Gastroesophageal sphincter (tissue), 3 donors: ENCODE measurements around the gene TRMU.

ENCODE experiments used
- POLR2A ChIP-seq, 2 donors: fragments of 450-650 bp; IDR thresholded peaks; one replicate each; pipeline ENCODE4 v1.6.1; 2017; ENCODE audit warnings: antibody characterized with exemption in 2 of 2, mild to moderate bottlenecking in 2 of 2, moderate library complexity in 1 of 2
- POLR2AphosphoS5 ChIP-seq: sonication (generic); formaldehyde crosslinking; IDR thresholded peaks from one replicate; pipeline ENCODE4 v1.6.1; 2017; ENCODE audit warnings: antibody characterized with exemption
- TF ChIP-seq, protein P1 (sequence below), 4 experiments: fragments of 200-600 bp in 2 of 4; fragments of 450-650 bp in 2 of 4; sonication (generic) in 1 of 4; IDR thresholded peaks; one replicate each; pipeline ENCODE4 v1.5.1; 2017 to 2019; ENCODE audit warnings: antibody characterized with exemption in 4 of 4, mild to moderate bottlenecking in 2 of 4, moderate library complexity in 2 of 4

DNA sequence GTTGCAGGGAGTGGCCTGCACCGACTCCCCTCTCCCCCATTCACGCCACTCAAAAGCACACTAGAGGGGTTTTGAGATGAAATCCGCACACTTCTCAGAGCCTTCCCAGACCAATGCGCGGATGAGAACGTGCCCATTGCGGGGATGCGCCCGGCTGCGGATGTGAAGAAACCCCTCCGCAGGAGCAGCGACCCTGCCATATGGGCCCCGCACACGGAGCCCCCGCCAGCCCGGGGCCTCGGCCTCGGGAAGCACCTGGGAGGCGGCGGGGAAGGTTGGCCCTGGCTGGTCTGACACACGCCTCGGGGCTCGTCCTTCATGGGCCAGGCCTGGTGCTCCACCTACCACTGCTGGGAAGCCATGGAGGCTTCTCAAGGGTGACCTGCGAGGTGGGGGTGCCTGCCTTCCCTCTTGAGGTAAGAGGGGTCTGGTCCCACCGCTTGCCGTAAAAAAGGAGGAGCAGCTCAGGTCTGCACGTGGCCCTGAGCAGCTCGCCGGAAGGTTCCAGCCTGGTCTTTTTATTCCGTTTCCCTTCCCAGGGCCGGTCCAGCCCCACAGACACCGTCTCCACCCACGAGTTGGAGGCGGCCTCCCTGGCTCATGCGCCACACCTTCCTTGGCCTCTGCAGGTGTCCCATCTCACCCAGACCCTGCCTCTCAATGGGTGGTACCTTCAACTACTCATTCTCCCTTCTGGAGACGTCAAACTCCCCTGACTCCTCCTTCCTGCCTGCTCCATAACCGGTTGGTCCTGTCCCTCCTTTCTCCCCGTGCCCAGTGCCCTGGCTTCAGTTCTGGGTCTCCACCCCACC lies 39.4 kb downstream of the TRMU start:
- TF ChIP-seq, protein P1, sequence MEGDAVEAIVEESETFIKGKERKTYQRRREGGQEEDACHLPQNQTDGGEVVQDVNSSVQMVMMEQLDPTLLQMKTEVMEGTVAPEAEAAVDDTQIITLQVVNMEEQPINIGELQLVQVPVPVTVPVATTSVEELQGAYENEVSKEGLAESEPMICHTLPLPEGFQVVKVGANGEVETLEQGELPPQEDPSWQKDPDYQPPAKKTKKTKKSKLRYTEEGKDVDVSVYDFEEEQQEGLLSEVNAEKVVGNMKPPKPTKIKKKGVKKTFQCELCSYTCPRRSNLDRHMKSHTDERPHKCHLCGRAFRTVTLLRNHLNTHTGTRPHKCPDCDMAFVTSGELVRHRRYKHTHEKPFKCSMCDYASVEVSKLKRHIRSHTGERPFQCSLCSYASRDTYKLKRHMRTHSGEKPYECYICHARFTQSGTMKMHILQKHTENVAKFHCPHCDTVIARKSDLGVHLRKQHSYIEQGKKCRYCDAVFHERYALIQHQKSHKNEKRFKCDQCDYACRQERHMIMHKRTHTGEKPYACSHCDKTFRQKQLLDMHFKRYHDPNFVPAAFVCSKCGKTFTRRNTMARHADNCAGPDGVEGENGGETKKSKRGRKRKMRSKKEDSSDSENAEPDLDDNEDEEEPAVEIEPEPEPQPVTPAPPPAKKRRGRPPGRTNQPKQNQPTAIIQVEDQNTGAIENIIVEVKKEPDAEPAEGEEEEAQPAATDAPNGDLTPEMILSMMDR (IDR thresholded peaks at IDR 0.05) = no peak
- TF ChIP-seq POLR2A (IDR thresholded peaks at IDR 0.05) = no peak
- no peak for TF ChIP-seq POLR2AphosphoS5
